ENCODE data around the gene PTCD1. TPM values are rescaled to one million over a fixed set of nuclear protein-coding genes. Genes with fewer than 3 reads are reported as not detected.

The PTCD1 gene
- total RNA-seq, result 5.3 and 6.6 TPM in 2 replicates

GRCh38 chr7:99438573-99439480 lies at the start of gene PTCD1, which contains the start of gene CPSF4:
PTCD1 (minus strand) TSS chr7:99438798; CDS start chr7:99435242, 3,556 bp downstream.
CPSF4 (plus strand) TSS chr7:99438943; CDS start chr7:99439083, 140 bp downstream.

GRCh38 chr7:99472561-99473314 lies 34.1 kb upstream of the PTCD1 start, which contains the start of gene ZNF789:
ZNF789 (plus strand) TSS chr7:99472890; CDS start chr7:99476457, 3,567 bp downstream.

GRCh38 chr7:99408379-99409191 lies 30.0 kb downstream of the PTCD1 start, which contains the start of the genes BUD31 and PDAP1:
BUD31 (plus strand) TSS chr7:99408969; CDS start chr7:99411093, 2,124 bp downstream.
PDAP1 (minus strand) TSS chr7:99408597; CDS start chr7:99408548, 49 bp downstream.

GRCh38 chr7:99374111-99375064 lies 64.2 kb downstream of the PTCD1 start, which contains the start of gene ARPC1B:
ARPC1B (plus strand) TSS chr7:99374730; CDS start chr7:99385715, 10,985 bp downstream.

Other genes starting within 250 kb of the PTCD1 start
- gene KPNA7, start 230.7 kb downstream of the PTCD1 start, total RNA-seq, result not detected in 2 replicates
- gene MYH16, start 166.0 kb downstream of the PTCD1 start, total RNA-seq, result under 0.01 and 0.32 TPM in 2 replicates
- gene ARPC1A, start 112.9 kb downstream of the PTCD1 start, total RNA-seq, result 230 and 311 TPM in 2 replicates
- 395 and 544 TPM in 2 replicates for gene ARPC1B, start 64.1 kb downstream of the PTCD1 start, total RNA-seq
- 54.9 and 85.2 TPM in 2 replicates for gene PDAP1, start 30.2 kb downstream of the PTCD1 start, total RNA-seq
- 76.3 and 77.2 TPM in 2 replicates for gene BUD31, start 29.8 kb downstream of the PTCD1 start, total RNA-seq
- gene CPSF4, start 145 bp upstream of the PTCD1 start, total RNA-seq, result 35.4 and 40.1 TPM in 2 replicates
- 375 and 564 TPM in 2 replicates for gene ATP5MF, start 27.4 kb upstream of the PTCD1 start, total RNA-seq
- 4.2 and 8.3 TPM in 2 replicates for gene ZNF789, start 34.1 kb upstream of the PTCD1 start, total RNA-seq
- 18.1 and 25.8 TPM in 2 replicates for gene ZNF394, start 61.5 kb upstream of the PTCD1 start, total RNA-seq
- 11.3 and 13.7 TPM in 2 replicates for gene ZKSCAN5, start 65.9 kb upstream of the PTCD1 start, total RNA-seq
- 6.2 and 7.2 TPM in 2 replicates for gene FAM200A, start 113.3 kb upstream of the PTCD1 start, total RNA-seq
- 49.6 and 68.9 TPM in 2 replicates for gene ZNF655, start 119.8 kb upstream of the PTCD1 start, total RNA-seq
- 0.89 TPM in 1 of 2 replicates, not detected in the other for gene TMEM225B, start 159.5 kb upstream of the PTCD1 start, total RNA-seq
- 9.2 and 9.7 TPM in 2 replicates for gene ZSCAN25, start 178.1 kb upstream of the PTCD1 start, total RNA-seq
- 0.18 and 0.30 TPM in 2 replicates for gene CYP3A5, start 241.2 kb upstream of the PTCD1 start, total RNA-seq